Measurements from ENCODE around the gene OTUB2. TPM values are rescaled to one million over a fixed set of nuclear protein-coding genes. Genes with fewer than 3 reads are reported as not detected.

Gene OTUB2
- total RNA-seq, 2 experiments from 2014 or later = not detected

DNA sequence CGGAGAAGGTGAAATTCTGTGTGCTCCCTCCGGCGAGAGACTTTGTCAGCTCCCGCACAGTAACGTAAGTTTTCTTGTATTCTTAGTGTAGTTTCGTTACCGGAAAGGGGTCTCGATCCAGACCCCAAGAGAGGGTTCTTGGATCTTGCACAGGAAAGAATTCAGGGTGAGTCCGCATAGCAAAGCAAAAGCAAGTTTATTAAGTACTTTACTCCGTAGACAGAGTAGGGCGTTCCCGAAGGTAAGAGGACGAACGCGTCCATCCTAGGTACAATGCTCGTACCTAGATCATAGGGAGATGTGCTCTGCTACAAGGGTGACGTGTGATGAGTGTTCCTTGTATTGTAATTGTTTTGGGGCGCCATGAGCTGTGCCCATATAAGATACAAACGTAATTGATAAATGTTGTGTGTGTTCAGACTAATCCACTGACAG is 55.3 kb downstream of the OTUB2 start:
- H3K36me3 Mint-ChIP-seq (ENCODE audit: low read depth) = peaks cover 51% of the 10 kb centered on the region
- CTCF ChIA-PET = interaction anchor here (1.0 to 3.0 kb wide), 6 partner anchors 10 to 142 kb away, joined by 3 to 10 read pairs (median 5); no protein-coding TSS in a partner anchor
- POLR2A ChIA-PET = interaction anchor here (0.7 to 3.7 kb wide), 28 partner anchors 9 to 1960 kb away, joined by 3 to 33 read pairs (median 5); partner anchors contain the start of genes DICER1, GOLGA5, IFI27L2 and OTUB2
- peaks cover 57% of the 10 kb centered on the region for H3K4me1 Mint-ChIP-seq (ENCODE audit: low read depth)
- H3K9me3 Mint-ChIP-seq = no peaks in the 10 kb centered on the region
- Histone ChIP-seq H3K4me1 (ENCODE audit: insufficient read depth, low read length) (peaks cover 29% of the 10 kb centered on the region), H3K4me3 (ENCODE audit: low read length) (peak overlapping the region; percentile 98), H3K9me3 (ENCODE audit: control insufficient read depth in 1 of 2, insufficient read depth in 1 of 2, low read length in 2 of 2) (no peaks in the 10 kb centered on the region), H3K27me3 (ENCODE audit: control insufficient read depth in 1 of 2, insufficient read depth in 2 of 2, low read length in 2 of 2) (no peaks in the 10 kb centered on the region), H3K27ac (ENCODE audit: low read depth in 1 of 2, low read length in 2 of 2) (peak overlapping the region; percentile 27 to 93), H3K36me3 (ENCODE audit: insufficient read depth, low read length) (peaks cover 27% of the 10 kb centered on the region)
- ATAC-seq (ENCODE audit: poor library complexity) (peak; percentile 29), DNase-seq (peak in 2 of 14 experiments; percentile 45 to 48)
- intact Hi-C loops (cut with DNase I, micrococcal nuclease) = loop anchor here (2.0 to 10.0 kb wide), 4 partner anchors 51 to 967 kb away; partner anchors contain the start of genes BTBD7 (in 1 of the 2), ITPK1 (in 1 of the 2) and OTUB2 (in 1 of the 2)
- TF ChIP-seq, protein P1, sequence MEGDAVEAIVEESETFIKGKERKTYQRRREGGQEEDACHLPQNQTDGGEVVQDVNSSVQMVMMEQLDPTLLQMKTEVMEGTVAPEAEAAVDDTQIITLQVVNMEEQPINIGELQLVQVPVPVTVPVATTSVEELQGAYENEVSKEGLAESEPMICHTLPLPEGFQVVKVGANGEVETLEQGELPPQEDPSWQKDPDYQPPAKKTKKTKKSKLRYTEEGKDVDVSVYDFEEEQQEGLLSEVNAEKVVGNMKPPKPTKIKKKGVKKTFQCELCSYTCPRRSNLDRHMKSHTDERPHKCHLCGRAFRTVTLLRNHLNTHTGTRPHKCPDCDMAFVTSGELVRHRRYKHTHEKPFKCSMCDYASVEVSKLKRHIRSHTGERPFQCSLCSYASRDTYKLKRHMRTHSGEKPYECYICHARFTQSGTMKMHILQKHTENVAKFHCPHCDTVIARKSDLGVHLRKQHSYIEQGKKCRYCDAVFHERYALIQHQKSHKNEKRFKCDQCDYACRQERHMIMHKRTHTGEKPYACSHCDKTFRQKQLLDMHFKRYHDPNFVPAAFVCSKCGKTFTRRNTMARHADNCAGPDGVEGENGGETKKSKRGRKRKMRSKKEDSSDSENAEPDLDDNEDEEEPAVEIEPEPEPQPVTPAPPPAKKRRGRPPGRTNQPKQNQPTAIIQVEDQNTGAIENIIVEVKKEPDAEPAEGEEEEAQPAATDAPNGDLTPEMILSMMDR (IDR thresholded peaks at IDR 0.05) = no peak
- H3K4me3 Mint-ChIP-seq = peak overlapping the region; percentile 99
- H3K27ac Mint-ChIP-seq = peak overlapping the region; percentile 97
- no peaks in the 10 kb centered on the region for H3K27me3 Mint-ChIP-seq

DNA sequence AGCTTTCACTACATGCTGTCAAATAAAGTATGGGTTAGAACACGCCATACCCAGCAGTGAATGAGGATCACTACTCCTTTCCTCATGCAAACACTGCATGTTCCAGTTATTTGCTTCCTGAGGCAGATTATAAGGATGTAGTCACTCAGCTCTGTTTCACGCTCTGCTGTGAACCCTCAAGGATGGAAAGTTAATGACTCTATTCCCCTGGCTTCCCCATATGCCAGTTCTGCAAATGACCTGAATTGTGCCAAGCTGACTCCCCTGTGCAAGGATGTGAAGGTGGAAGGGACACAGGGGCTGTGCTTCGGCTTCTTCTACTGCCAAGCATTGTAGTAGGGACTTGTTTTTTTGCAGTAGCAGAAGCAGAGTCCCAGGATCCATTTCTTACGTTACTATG is 61.8 kb downstream of the OTUB2 start:
- Histone ChIP-seq H3K9me3 (ENCODE audit: control insufficient read depth in 1 of 2, insufficient read depth in 1 of 2, low read length in 2 of 2) (no peaks in the 10 kb centered on the region), H3K4me1 (ENCODE audit: insufficient read depth, low read length) (no peaks in the 10 kb centered on the region), H3K27me3 (ENCODE audit: control insufficient read depth in 1 of 2, insufficient read depth in 2 of 2, low read length in 2 of 2) (no peaks in the 10 kb centered on the region), H3K36me3 (ENCODE audit: insufficient read depth, low read length) (no peaks in the 10 kb centered on the region), H3K27ac (ENCODE audit: low read depth in 1 of 2, low read length in 2 of 2) (no peak overlapping the region), H3K4me3 (ENCODE audit: low read length) (no peak overlapping the region)
- Mint-ChIP-seq H3K4me3 (no peak overlapping the region), H3K9me3 (no peaks in the 10 kb centered on the region), H3K27ac (no peak overlapping the region), H3K4me1 (ENCODE audit: low read depth) (no peaks in the 10 kb centered on the region), H3K27me3 (no peaks in the 10 kb centered on the region), H3K36me3 (ENCODE audit: low read depth) (no peaks in the 10 kb centered on the region)
- TF ChIP-seq, protein P1 (IDR thresholded peaks at IDR 0.05) = no peak
- DNase-seq (no peak), ATAC-seq (ENCODE audit: poor library complexity) (no peak)
- ChIA-PET POLR2A (no interaction called here), CTCF (no interaction called here)
- intact Hi-C loops (cut with DNase I, micrococcal nuclease) = loop anchor here in 1 of 2 experiments (10.0 kb wide), 1 partner anchor 973 kb away; the partner anchor contains the start of gene ITPK1

DNA sequence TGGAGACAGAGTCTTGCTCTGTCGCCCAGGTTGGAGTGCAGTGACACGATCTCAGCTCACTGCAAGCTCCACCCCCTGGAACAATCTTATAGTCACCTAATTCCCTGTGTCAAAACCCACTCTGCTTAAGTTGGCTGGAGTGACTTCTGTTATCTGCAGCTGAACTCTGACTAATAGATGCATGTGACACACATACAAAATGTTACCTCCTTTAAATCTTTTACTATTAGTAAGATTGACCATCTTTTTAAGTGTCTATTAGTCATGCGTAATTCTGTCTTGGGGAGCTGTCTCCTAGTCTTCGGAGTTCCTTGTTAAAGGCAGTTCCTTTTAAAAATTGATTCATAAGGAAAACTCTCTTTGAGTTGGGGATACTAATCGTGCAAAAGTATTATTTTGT is 62.4 kb downstream of the OTUB2 start:
- Mint-ChIP-seq H3K4me1 (ENCODE audit: low read depth) (no peaks in the 10 kb centered on the region), H3K9me3 (no peaks in the 10 kb centered on the region), H3K27me3 (no peaks in the 10 kb centered on the region), H3K4me3 (no peak overlapping the region), H3K27ac (no peak overlapping the region), H3K36me3 (ENCODE audit: low read depth) (no peaks in the 10 kb centered on the region)
- ChIA-PET POLR2A (no interaction called here), CTCF (no interaction called here)
- H3K4me3 ChIP-seq (ENCODE audit: low read length) = no peak overlapping the region
- intact Hi-C loops (cut with DNase I, micrococcal nuclease) = loop anchor here in 1 of 2 experiments (10.0 kb wide), 1 partner anchor 974 kb away; the partner anchor contains the start of gene ITPK1
- DNase-seq (no peak), ATAC-seq (ENCODE audit: poor library complexity) (no peak)
- no peaks in the 10 kb centered on the region for H3K4me1 ChIP-seq (ENCODE audit: insufficient read depth, low read length)
- H3K27ac ChIP-seq (ENCODE audit: low read depth in 1 of 2, low read length in 2 of 2) = no peak overlapping the region
- no peaks in the 10 kb centered on the region for H3K27me3 ChIP-seq (ENCODE audit: control insufficient read depth in 1 of 2, insufficient read depth in 2 of 2, low read length in 2 of 2)
- TF ChIP-seq, protein P1 (IDR thresholded peaks at IDR 0.05) = no peak
- no peaks in the 10 kb centered on the region for H3K36me3 ChIP-seq (ENCODE audit: insufficient read depth, low read length)
- no peaks in the 10 kb centered on the region for H3K9me3 ChIP-seq (ENCODE audit: control insufficient read depth in 1 of 2, insufficient read depth in 1 of 2, low read length in 2 of 2)
